GM12878 (cell line): ENCODE results near the gene ADA. TPM values are rescaled to one million over a fixed set of nuclear protein-coding genes. Genes with fewer than 3 reads are reported as not detected.

Source experiments
- ASH2L ChIP-seq: fragments of 300-600, 200-600 bp; sonication (generic); IDR thresholded peaks from 2 replicates; pipeline ENCODE4 v1.6.1; 2017; ENCODE audit warnings: low read depth, mild to moderate bottlenecking, borderline replicate concordance
- BRCA1 ChIP-seq: IDR thresholded peaks from 2 replicates; pipeline ENCODE4 v1.6.1; 2011; ENCODE audit warnings: low read depth, low read length, improper control_type of control experiment
- CREB1 ChIP-seq: IDR thresholded peaks from 2 replicates; pipeline ENCODE4 v1.6.1; 2012; ENCODE audit warnings: low read depth, mild to moderate bottlenecking, inconsistent platforms
- FOXK2 ChIP-seq: fragments of 450-650 bp; IDR thresholded peaks from 2 replicates; pipeline ENCODE4 v1.6.1; 2017; ENCODE audit warnings: mild to moderate bottlenecking, moderate library complexity
- HCFC1 ChIP-seq: fragments of 150-350 bp; IDR thresholded peaks from 2 replicates; pipeline ENCODE4 v1.6.1; 2014; ENCODE audit warnings: low read length
- HDAC2 ChIP-seq: fragments of 200-600 bp; sonication (generic); IDR thresholded peaks from 2 replicates; pipeline ENCODE4 v1.6.1; 2017
- JUNB ChIP-seq: IDR thresholded peaks from 2 replicates; pipeline ENCODE4 v1.6.1; 2016; ENCODE audit warnings: antibody characterized with exemption, mild to moderate bottlenecking
- LARP7 ChIP-seq: fragments of 450-650 bp; IDR thresholded peaks from 2 replicates; pipeline ENCODE4 v1.6.1; 2017; ENCODE audit warnings: mild to moderate bottlenecking
- MEF2B ChIP-seq: fragments of 450-650 bp; IDR thresholded peaks from 2 replicates; pipeline ENCODE4 v1.6.1; 2018; ENCODE audit warnings: mild to moderate bottlenecking, moderate library complexity; ENCODE audit not compliant: partially characterized antibody, poor library complexity, severe bottlenecking
- NFYB ChIP-seq: IDR thresholded peaks from 2 replicates; pipeline ENCODE4 v1.6.1; 2011; ENCODE audit warnings: low read depth, mild to moderate bottlenecking, low read length, improper control_type of control experiment, moderate library complexity; ENCODE audit not compliant: insufficient read depth
- NR2C2 ChIP-seq: IDR thresholded peaks from 2 replicates; pipeline ENCODE4 v1.6.1; 2011; ENCODE audit warnings: borderline replicate concordance, low read depth; ENCODE audit not compliant: control insufficient read depth, insufficient read length
- PAX5 ChIP-seq: IDR thresholded peaks from 2 replicates; pipeline ENCODE4 v1.6.1; 2011; ENCODE audit warnings: low read depth, low read length, borderline replicate concordance
- PAX8 ChIP-seq: fragments of 450-650 bp; IDR thresholded peaks from 2 replicates; pipeline ENCODE4 v1.6.1; 2017; ENCODE audit warnings: mild to moderate bottlenecking, moderate library complexity
- POLR2A ChIP-seq: IDR thresholded peaks from 2 replicates; pipeline ENCODE4 v1.6.1; 2011; ENCODE audit warnings: low read depth, mild to moderate bottlenecking, low read length
- POLR2AphosphoS2 ChIP-seq: IDR thresholded peaks from 2 replicates; pipeline ENCODE4 v1.6.1; 2011; ENCODE audit warnings: low read depth, mild to moderate bottlenecking, low read length, improper control_type of control experiment, moderate library complexity
- RB1 ChIP-seq: fragments of 450-650 bp; formaldehyde crosslinking; IDR thresholded peaks from 2 replicates; pipeline ENCODE4 v1.6.1; 2017; ENCODE audit warnings: mild to moderate bottlenecking, borderline replicate concordance
- RELB ChIP-seq: fragments of 450-650 bp; IDR thresholded peaks from 2 replicates; pipeline ENCODE4 v1.6.1; 2017; ENCODE audit warnings: low read depth, mild to moderate bottlenecking, moderate library complexity
- RUNX3 ChIP-seq: IDR thresholded peaks from 2 replicates; pipeline ENCODE4 v1.6.1; 2012; ENCODE audit warnings: low read length, inconsistent platforms
- SKIL ChIP-seq: fragments of 450-650 bp; IDR thresholded peaks from 2 replicates; pipeline ENCODE4 v1.6.1; 2017; ENCODE audit warnings: mild to moderate bottlenecking, low read depth, inconsistent platforms; ENCODE audit not compliant: poor library complexity, severe bottlenecking
- SREBF1 ChIP-seq: IDR thresholded peaks from 2 replicates; pipeline ENCODE4 v1.6.1; 2012; ENCODE audit warnings: mild to moderate bottlenecking, low read length
- SRF ChIP-seq, 2 experiments: IDR thresholded peaks; 2 replicates each; pipeline ENCODE4 v1.6.1; 2011; ENCODE audit warnings: low read depth in 2 of 2, low read length in 2 of 2, mild to moderate bottlenecking in 1 of 2, moderate library complexity in 1 of 2
- SUPT20H ChIP-seq: IDR thresholded peaks from 2 replicates; pipeline ENCODE4 v1.6.1; 2011; ENCODE audit warnings: low read depth, mild to moderate bottlenecking, low read length, moderate library complexity, borderline replicate concordance; ENCODE audit not compliant: control insufficient read depth
- WRNIP1 ChIP-seq: IDR thresholded peaks from 2 replicates; pipeline ENCODE4 v1.6.1; 2011; ENCODE audit warnings: low read depth, low read length, improper control_type of control experiment, borderline replicate concordance
- YY1 ChIP-seq: IDR thresholded peaks from 2 replicates; pipeline ENCODE4 v1.6.1; 2011; ENCODE audit warnings: low read depth, mild to moderate bottlenecking, low read length
- ZNF217 ChIP-seq: fragments of 450-650 bp; IDR thresholded peaks from 2 replicates; pipeline ENCODE4 v1.6.1; 2017; ENCODE audit warnings: antibody characterized with exemption, mild to moderate bottlenecking
- polyA plus RNA-seq, 11 experiments: library from polyadenylated mRNA; depleted of rRNA in 4 of 11; unstranded in 6 of 11; stranded (reverse) in 5 of 11; fragments of >200 nt; fragmentation: Nextera tagmentation in 4 of 11; fragmentation: Illumina TruSeq in 1 of 11; extraction: Ambion mirVana in 4 of 11; extraction: Trizol in 1 of 11; gene quantifications; 1 replicate in 1 of 11; 2 replicates in 10 of 11; pipeline versions ENCODE4 v1.2.1 to v1.2.3, GENCODE V29; 2011 to 2016; ENCODE audit warnings: inconsistent platforms in 2 of 11, missing spikeins in 2 of 11, low read depth in 1 of 11
- total RNA-seq, 4 experiments: library from RNA; depleted of rRNA in 3 of 4; stranded (reverse); fragments of >200 nt in 3 of 4; fragmentation: Illumina TruSeq in 1 of 4; extraction: Trizol in 1 of 4; gene quantifications; 2 replicates each; pipeline versions ENCODE4 v1.2.1 to v1.2.3, GENCODE V29; 2013 to 2021
- TF ChIP-seq, protein P1 (sequence below): fragments of 450-650 bp; formaldehyde crosslinking; IDR thresholded peaks from 2 replicates; pipeline ENCODE4 v1.4.0; 2022; ENCODE audit warnings: mild to moderate bottlenecking, moderate library complexity

The ADA gene
- total and polyA plus RNA-seq, 10 of the 15 experiments (the other 5 are each of a cell fraction or from before 2014, with no cell fraction given) = 40.9 to 217 (median 90.8) TPM

DNA sequence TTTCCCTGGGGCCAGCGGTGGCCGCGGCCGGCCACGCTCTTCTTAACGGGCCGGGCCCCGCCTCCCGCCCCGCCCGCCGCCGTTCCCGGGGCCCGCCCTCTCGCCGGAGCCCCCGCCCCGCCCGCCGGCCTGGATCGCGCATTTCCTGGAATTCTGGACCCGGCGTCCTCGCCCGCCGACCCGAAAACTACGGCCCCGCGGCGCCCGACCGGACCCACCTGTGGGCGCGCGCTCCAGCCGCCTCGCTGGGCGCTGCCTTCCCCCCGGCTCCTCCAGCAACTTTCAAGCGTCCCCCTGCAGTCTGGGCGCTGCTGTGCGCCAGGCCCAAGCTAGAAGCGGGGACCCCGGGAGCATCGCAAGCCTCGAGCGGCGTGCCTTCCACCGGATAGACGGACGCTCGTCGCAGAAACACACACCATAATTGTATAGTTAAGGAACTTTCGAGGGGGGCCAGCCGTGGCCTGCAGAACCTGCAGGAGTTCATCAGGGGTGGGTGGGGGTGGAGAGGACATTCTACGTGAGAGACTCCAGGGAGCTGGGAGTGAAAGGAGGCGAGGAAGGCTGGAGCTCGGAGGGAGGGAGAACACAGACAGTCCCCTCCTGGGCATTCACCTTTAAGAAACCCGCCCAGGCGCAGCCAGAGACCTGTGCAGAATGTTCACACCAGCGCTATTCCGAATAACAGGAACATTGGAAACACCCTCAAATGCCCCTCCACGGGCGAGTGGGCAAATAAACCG is at the start of gene ADA (continued):
- TF ChIP-seq ASH2L (no peak), LARP7 (peak; percentile 57; the same call in 1 of the 2 replicates), POLR2A (peak; percentile 50; the same call in 1 of the 2 replicates), HCFC1 (peak; percentile 1; the same call in 1 of the 2 replicates), SKIL (no peak), PAX8 (no peak), HDAC2 (no peak), SREBF1 (no peak), SRF (IDR thresholded peaks at IDR 0.05; ENCODE audit: low read depth in 2 of 2, low read length in 2 of 2) (no peak), JUNB (no peak), FOXK2 (no peak), RB1 (peak; percentile 79; the same call in 1 of the 2 replicates), NR2C2 (no peak), SUPT20H (no peak), WRNIP1 (no peak), NFYB (no peak), YY1 (no peak), CREB1 (no peak), RELB (peak; percentile 86; the same call in 1 of the 2 replicates), BRCA1 (no peak), MEF2B (peak; percentile 47), RUNX3 (no peak), POLR2AphosphoS2 (no peak), PAX5 (peak; percentile 49; the same call in 1 of the 2 replicates), ZNF217 (no peak)
- TF ChIP-seq, protein P1, sequence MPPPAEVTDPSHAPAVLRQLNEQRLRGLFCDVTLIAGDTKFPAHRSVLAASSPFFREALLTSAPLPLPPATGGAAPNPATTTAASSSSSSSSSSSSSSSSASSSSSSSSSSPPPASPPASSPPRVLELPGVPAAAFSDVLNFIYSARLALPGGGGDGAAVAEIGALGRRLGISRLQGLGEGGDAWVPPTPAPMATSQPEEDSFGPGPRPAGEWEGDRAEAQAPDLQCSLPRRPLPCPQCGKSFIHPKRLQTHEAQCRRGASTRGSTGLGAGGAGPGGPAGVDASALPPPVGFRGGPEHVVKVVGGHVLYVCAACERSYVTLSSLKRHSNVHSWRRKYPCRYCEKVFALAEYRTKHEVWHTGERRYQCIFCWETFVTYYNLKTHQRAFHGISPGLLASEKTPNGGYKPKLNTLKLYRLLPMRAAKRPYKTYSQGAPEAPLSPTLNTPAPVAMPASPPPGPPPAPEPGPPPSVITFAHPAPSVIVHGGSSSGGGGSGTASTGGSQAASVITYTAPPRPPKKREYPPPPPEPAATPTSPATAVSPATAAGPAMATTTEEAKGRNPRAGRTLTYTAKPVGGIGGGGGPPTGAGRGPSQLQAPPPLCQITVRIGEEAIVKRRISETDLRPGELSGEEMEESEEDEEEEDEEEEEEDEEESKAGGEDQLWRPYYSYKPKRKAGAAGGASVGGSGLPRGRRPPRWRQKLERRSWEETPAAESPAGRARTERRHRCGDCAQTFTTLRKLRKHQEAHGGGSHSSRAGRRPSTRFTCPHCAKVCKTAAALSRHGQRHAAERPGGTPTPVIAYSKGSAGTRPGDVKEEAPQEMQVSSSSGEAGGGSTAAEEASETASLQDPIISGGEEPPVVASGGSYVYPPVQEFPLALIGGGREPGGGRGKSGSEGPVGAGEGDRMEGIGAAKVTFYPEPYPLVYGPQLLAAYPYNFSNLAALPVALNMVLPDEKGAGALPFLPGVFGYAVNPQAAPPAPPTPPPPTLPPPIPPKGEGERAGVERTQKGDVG (CRISPR knock-in tag) = no peak
